HG02870 (cell line): ENCODE data around the gene PEX5L.
A peak's percentile ranks its signal among the peaks of the same experiment; 100 is the strongest.

ENCODE experiments used
- ATAC-seq: cut with Tn5 transposase; IDR thresholded peaks from one replicate; pipeline ENCODE4 v1.9.1; 2021; ENCODE audit warnings: mild to moderate bottlenecking, moderate library complexity; ENCODE audit not compliant: unreplicated experiment

The PEX5L gene

DNA sequence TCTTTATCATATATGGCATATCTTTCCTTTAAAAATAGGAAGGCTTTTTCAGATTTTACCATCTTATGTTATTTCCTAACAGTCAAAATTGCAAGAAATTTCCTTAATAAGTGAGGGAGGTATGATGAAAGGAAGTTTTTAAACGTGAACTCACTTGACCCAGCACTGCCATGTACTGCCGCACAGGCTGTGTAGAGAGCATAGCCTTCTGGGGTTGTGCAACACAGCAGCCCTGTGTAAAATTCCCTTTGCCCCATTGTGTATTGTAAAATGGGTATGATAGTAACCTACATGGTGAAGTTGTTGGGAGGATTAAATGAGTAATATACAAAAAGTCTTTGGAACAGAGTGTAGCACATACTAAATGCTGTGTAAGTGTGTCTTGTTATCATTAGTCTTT is 78.6 kb downstream of the PEX5L start:
- no peak for ATAC-seq

DNA sequence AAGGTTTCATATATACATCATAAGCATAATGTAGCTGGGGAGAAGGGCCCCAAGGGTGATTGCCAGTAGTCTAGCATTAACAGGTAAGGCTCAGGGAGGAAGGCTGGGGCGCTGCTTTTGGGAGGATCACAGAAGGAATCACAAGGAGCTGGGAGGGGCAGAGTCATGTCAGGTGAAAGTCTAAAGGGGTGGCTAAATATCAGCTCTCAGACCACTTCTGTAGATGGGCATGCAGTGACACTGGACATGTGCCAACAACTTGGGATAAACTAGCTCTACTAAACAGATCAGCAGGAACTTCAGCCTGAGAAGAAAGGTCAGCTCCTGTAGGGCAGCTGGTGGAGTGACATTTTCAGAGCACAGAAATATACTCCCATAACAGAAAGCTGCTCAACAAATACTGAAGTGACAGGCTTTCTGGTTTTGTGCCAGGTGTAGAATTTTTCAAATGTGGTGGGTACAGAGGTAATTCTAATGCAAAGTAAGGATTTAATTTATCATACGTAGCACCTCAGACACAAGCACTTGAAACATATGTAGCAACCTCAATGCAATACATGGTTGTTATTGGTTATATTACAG is 79.4 kb downstream of the PEX5L start:
- ATAC-seq: no peak

- peak; percentile 95 for ATAC-seq
These were observed 80.3 kb downstream of the PEX5L start for GRCh38 chr3:179956416-179956830.

DNA sequence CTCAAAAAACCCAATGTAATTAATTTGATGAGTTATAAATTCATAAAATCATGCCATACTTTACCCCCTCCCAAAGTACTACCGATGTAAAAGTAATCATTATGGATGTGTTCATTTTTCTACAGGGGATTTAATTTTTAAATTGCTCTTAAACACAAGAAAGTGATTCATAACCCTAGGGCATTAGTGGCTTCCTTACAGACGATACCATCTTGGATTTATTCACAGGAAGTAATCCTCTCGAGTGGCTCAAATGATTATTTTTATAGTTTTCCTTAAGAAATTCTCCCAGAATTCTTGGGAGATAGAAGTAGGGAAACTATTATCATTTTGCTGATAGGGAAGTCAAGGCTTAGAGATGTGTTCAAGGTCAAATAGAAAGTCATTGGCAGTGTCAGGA is 80.9 kb downstream of the PEX5L start:
- ATAC-seq: no peak

DNA sequence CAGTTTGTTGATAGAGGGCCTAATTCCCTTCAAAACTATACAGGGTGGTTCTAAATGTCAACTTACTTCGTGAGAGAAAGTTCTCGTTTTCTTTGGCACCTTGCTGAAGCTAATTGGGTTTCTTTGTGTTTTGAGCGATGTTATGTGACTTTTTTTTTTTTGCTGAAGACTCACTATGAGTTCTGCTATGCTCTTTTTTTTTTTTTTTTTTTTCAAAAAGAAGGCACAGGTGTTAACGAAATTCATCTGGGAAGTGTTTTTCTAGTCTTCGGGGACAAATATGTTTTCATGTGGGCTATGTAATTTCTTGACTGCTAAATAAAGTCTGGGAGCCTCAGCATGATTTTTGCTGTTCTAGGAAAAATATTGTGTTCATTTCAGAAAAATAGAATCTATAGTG is 81.5 kb downstream of the PEX5L start:
- ATAC-seq: no peak

GRCh38 chr3:179953993-179954870 is 82.5 kb downstream of the PEX5L start:
- no peak for ATAC-seq

DNA sequence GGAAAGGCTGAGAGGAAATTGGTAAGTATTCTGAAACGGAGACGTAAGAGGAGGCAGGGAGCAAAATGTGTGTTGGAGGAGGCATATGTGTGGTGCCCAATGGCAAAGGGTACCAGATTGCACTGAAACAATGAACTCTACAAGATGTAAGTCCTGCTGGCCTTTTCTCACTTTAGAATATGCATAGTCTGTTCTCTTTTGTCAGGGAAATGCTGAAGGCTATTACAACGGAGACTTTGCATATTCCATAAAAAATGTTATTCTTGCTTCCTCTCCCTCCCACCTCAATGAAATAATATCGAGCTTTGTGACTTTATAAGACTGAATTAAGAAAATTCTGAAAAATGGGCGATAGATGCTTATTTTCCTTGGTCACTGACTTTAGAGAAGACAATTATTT is 85.9 kb downstream of the PEX5L start:
- no peak for ATAC-seq

DNA sequence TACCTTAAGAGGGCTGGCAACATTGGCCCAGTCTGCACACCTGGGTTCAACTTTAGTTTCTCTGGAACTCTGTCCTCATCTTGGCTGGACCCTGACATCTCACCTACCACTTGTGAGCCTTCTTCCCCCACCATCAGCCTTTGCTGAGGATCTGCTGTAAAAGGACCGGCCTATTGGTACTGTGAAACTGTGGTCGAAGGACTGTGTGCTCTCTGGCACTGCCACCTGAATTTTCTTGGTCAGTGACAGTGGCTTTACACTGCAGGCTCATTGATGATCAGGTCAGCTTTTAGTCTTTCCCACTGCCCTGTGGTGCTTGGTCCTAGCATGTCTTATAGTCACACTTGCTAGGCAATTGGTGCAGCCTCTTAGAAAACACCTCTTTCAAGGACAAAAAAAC is 86.9 kb downstream of the PEX5L start:
- ATAC-seq: peak; percentile 10

DNA sequence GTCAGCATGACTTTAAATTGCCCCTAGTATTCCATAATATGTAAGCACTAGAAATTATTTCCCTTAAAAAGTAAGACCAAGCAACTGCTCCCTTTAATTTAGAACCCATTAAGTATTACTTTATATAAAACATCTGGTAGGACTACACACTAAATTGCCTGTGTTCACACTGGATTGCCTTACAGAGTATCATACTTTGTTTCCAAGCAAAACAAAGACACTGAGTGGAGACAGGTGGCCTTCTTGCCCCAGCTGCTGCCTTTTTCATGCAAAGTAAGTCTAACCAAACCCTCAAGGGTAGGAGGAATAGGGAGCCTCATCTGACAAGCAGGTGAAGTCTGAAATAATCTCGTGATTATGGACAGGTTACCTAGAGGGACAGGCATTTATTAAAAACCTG is 87.3 kb downstream of the PEX5L start:
- peak; percentile 66 for ATAC-seq

- ATAC-seq: no peak
These were observed 88.0 kb downstream of the PEX5L start for GRCh38 chr3:179948740-179949139.

- no peak for ATAC-seq
These were observed 91.2 kb downstream of the PEX5L start for GRCh38 chr3:179945569-179945968.

- no peak for ATAC-seq
These were observed 93.4 kb downstream of the PEX5L start for GRCh38 chr3:179943117-179943880.

DNA sequence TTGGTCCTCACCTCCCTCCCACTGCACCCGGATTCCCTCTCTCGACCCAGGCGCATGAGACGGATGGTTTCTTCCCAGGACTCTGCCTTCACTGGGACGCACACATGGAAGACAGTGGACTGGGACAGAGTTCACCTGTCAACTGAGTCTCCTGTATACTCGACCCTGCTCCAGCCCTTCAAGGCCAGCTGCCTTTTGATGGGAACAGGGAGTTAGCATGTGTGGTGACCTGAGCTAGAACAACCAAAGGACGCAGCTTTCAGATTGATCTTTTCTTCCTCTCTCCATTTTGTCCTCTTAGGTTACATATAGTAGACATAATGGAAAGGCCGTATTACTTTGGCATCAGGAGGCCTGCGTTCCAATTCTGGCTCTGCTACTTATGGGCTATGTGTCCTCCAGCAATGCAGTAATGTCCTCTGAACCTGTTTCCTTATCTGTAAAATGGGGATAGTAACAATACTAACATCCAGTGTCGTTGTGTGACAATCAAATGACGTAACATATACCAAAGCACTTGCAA is 94.1 kb downstream of the PEX5L start:
- no peak for ATAC-seq

DNA sequence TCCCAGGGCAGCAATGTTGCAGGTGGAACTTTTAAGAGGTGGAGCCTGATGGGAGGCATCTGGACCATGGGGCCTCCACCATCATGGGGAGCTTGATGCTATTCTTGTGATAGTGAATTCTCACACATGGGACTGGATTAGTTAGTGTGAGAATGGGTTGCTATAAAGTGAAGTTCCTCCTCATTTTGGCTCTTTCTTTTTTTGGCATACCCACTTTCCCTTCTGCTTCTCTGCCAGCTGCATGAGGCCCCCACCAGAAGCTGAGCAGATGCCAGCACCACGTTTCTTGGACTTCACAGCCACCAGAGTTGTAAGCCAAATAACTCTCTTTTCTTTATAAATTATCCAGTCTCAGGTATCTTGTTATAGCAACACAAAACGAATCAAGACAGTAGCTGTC is 101.0 kb downstream of the PEX5L start:
- no peak for ATAC-seq

DNA sequence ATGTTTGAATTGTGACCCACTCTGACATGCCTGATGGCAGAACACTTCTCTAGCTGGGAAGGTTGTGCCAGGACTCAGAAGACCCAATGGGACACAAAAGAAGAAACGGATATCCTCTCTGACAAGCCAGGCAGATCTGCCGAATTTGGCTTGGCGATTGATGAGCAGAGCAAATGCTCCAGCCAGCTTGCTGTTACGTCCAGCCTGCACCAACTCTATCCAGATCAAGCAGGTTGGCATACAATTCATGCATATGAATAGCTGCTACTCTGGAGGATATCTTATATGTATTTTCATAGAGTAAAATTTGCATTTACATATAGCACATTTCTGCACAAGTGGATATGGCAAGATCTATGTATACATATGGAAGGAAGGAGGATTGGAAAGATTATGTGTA is 102.8 kb downstream of the PEX5L start:
- no peak for ATAC-seq

DNA sequence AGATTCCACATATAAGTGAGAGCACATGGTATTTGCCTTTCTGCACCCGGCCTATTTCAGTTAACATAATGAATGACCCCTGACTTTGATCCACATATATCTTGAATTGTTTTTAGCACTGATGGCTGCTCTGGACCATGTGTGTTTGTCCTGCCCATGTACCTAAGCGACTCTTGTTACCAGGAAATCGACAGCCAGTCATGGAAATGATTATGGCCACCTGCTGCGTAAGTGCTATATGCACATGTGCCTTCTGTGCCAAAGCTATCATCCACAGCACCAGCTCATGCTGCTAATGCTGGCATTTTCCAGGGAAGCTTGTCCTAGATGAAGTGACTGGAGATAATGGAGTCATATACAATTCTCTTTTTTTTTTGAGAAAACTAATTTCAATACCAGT is 103.7 kb downstream of the PEX5L start:
- no peak for ATAC-seq

DNA sequence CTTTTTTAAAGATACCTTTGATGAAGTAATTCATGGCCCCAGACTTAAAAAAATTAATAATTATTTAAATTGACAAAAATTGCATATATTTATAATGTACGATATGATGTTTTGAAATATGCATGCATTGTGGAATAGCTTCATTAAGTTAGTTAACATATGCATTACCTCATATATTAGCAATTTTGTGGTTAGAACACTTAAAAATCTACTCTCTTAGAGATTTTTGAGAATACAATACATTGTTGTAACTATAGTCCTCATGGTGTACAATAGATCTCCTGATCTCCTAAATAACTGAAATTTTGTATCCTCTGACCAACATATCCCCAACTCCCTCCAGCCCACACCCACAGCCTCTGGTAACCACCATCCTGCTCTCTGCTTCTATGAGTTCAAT is 104.1 kb downstream of the PEX5L start:
- ATAC-seq: no peak

DNA sequence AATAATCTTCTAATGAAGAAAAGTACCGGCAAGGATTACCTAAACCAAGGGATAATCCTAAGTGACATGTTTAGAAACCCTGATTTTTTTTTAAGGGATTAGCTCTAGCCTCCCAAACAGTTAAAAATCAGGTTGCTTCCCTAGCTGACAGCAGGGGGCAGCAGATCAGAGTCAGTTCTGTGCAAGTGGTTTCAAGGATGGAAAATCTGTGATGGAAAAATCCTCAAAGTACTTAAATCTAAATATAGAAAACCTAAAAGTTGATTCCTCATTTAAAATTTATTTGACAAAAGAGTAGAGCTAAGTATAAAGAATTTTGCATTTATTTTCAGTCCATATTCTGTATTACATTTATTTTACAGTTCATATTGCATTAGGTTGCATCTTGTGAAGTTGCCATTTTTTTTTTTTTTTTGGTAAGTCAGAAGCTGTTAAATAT is 107.6 kb downstream of the PEX5L start:
- peak; percentile 69 for ATAC-seq

GRCh38 chr3:179927191-179927590 is 109.5 kb downstream of the PEX5L start:
- no peak for ATAC-seq

DNA sequence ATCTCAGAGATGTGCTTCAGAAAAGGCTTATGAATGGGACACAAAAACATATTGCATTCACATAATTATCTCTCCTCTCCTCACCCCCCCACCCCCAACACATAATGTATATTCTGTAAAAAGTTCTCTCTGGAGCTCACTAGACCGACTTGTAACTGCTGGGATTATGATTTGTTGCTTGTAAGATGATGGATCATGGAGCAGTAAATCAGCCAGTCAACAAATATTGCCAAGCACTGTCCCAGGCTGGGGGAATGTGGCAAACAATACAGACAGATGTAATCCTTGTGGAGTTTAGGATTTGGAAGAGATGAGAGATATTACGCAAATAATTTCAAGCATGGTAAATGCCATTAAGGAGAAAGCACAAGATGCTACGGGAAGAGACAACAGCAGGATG is 114.8 kb downstream of the PEX5L start:
- no peak for ATAC-seq

- peak; percentile 96 for ATAC-seq
These were observed 115.2 kb downstream of the PEX5L start for GRCh38 chr3:179921500-179921899.
